BLaER1 treated with 17β-estradiol and CSF1 and Interleukin-3, amounts not matched to agents 10 nM and 100 nM (cell line): Measurements from ENCODE around the gene KCNMB2.

Experiments used
- H3K27ac ChIP-seq, 11 experiments: shearing (Covaris generic); formaldehyde crosslinking; 2 replicates each; pipeline ENCODE4 v1.8.1; 2022
- H3K27me3 ChIP-seq, 11 experiments: shearing (Covaris generic); formaldehyde crosslinking; 2 replicates each; pipeline ENCODE4 v1.8.1; 2022
- H3K36me3 ChIP-seq, 11 experiments: shearing (Covaris generic); formaldehyde crosslinking; 2 replicates each; pipeline ENCODE4 v1.8.1; 2022
- H3K4me1 ChIP-seq, 10 experiments: shearing (Covaris generic); formaldehyde crosslinking; 2 replicates each; pipeline ENCODE4 v1.8.1; 2022
- H3K4me2 ChIP-seq, 11 experiments: shearing (Covaris generic); formaldehyde crosslinking; 2 replicates each; pipeline ENCODE4 v1.8.1; 2022
- H3K4me3 ChIP-seq, 10 experiments: shearing (Covaris generic); formaldehyde crosslinking; 2 replicates each; pipeline ENCODE4 v1.8.1; 2022
- H3K9ac ChIP-seq, 11 experiments: shearing (Covaris generic); formaldehyde crosslinking; 2 replicates each; pipeline ENCODE4 v1.8.1; 2022
- H3K9me3 ChIP-seq, 11 experiments: shearing (Covaris generic); formaldehyde crosslinking; replicated peaks in 1 of 11; 2 replicates each; pipeline ENCODE4 v1.8.1; 2022
- H4K20me1 ChIP-seq, 11 experiments: shearing (Covaris generic); formaldehyde crosslinking; 2 replicates each; pipeline ENCODE4 v1.8.1; 2022
- Cebpa-rat ChIP-seq, 11 experiments: shearing (Covaris generic); IDR thresholded peaks; 2 replicates each; pipeline ENCODE4 v1.8.1; 2022

Gene KCNMB2

DNA sequence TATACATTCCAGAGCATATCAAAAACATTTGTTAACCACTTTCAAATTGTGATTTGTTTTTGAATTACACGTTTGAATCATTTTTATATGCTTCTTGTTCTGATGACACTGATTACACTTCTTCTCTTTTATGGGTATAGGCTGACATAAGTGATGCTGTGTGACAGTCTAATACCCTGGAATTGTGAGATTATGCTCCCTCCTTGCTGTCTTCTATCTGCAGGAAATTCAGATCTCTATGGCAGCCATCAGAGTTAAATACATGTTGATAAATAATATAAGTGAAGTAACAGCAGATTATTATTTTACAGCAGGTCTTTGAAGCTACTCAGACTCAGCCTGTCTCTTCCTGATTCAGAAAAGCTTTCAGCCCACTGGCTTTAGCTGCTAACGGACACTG lies 286.5 kb downstream of the KCNMB2 start:
- Histone ChIP-seq H3K27ac (no peak overlapping the region), H3K4me2 (no peak overlapping the region), H3K9me3 (no peaks in the 10 kb centered on the region), H3K27me3 (no peaks in the 10 kb centered on the region), H3K36me3 (no peaks in the 10 kb centered on the region), H3K4me3 (no peak overlapping the region), H4K20me1 (no peaks in the 10 kb centered on the region), H3K4me1 (no peaks in the 10 kb centered on the region), H3K9ac (no peak overlapping the region)
- no peak for TF ChIP-seq Cebpa-rat (IDR thresholded peaks at IDR 0.05)

DNA sequence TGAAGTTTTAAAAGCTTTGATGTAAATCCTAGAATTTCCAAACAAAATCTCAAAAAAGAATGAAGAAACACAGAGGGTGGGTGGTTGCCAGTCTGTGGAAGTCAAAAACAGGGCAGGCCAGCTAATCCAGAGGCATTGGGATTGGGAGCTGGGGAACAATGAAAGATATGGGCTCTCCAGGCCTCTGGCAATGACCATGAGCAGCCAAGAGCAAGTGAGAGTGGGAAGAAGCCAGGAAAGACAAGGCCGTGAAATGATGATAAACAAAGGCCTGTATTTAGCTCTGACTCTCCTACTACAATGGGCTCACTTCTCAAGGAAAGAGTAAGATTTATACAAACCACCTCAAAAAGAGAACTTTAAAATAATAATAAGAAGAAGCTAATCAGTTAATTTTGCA lies 286.9 kb downstream of the KCNMB2 start:
- no peak overlapping the region for H3K27ac ChIP-seq
- H3K36me3 ChIP-seq, result no peaks in the 10 kb centered on the region
- H4K20me1 ChIP-seq, result no peaks in the 10 kb centered on the region
- no peak overlapping the region for H3K9ac ChIP-seq
- H3K4me3 ChIP-seq, result no peak overlapping the region
- no peaks in the 10 kb centered on the region for H3K9me3 ChIP-seq
- H3K27me3 ChIP-seq, result no peaks in the 10 kb centered on the region
- no peak for TF ChIP-seq Cebpa-rat (IDR thresholded peaks at IDR 0.05)
- H3K4me2 ChIP-seq, result no peak overlapping the region
- H3K4me1 ChIP-seq, result no peaks in the 10 kb centered on the region

DNA sequence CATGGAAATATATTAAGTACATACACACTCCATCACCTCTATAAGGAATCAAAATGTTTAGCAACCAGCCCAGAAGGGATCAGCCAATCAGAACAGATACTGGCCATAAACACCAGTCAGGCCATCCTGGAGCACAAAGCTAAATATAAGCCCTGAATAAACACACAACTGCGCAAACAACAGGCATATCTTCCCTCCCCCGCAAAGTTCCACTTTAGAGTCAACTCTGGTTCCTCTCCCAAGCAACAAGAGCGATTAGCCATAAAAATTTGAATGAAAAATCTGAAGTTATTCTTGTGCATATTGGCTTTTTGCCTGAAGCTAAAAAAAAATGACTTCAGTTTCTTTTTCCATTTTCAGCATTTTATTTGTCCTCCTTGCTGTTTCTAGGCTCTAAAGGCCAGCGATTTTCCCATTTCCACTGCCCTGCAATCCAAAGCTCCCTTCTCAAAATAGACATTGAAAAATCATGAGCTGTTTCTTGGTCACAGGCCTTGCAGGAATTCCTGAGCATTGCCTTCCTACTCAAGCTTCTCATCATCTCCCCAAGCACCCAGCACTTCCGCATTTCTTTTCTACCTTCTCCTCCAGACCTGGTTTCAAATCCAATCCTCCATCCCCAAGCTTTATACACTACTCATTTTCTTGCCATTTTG lies 287.5 kb downstream of the KCNMB2 start:
- H3K4me1 ChIP-seq, result no peaks in the 10 kb centered on the region
- no peak overlapping the region for H3K4me2 ChIP-seq
- no peaks in the 10 kb centered on the region for H3K27me3 ChIP-seq
- no peaks in the 10 kb centered on the region for H3K9me3 ChIP-seq
- H4K20me1 ChIP-seq, result no peaks in the 10 kb centered on the region
- TF ChIP-seq Cebpa-rat (IDR thresholded peaks at IDR 0.05), result no peak
- H3K4me3 ChIP-seq, result no peak overlapping the region
- H3K27ac ChIP-seq, result no peak overlapping the region
- H3K36me3 ChIP-seq, result no peaks in the 10 kb centered on the region
- H3K9ac ChIP-seq, result no peak overlapping the region

DNA sequence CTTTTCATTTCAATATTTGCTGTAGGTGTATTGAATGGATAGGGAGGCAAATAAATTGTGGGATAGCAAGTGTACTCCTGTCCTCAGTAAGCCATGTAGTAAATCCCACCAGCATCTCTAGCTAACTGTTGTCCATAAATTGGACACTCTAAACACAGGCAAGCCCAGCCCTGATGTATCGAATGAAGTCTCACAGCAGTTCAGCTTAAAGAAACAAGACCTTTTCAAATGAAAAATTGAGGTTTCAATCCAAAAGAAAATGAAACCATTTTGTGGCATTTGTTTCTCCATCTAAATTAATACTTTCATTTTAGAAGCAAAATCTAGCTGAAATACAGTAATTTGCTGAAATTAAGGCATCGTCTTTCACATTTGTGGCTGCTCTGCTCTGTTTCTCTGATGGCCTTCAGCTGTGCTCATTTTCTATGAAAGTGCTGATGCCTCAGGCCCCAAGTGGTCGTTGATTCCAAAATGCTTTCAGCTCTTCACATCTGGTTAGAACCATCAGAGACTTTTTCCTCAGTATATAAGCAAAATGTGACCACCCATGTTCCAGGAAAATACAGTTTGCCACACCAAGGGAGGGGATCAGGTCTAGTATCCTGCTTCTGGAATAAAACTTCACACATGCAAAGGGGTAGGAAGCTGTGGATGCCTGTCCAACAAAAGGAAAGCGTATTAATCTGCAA lies 290.3 kb downstream of the KCNMB2 start:
- H3K27me3 ChIP-seq, result no peaks in the 10 kb centered on the region
- no peaks in the 10 kb centered on the region for H3K9me3 ChIP-seq
- H3K4me3 ChIP-seq, result no peak overlapping the region
- no peak for TF ChIP-seq Cebpa-rat (IDR thresholded peaks at IDR 0.05)
- no peaks in the 10 kb centered on the region for H3K36me3 ChIP-seq
- H3K27ac ChIP-seq, result no peak overlapping the region
- H4K20me1 ChIP-seq, result no peaks in the 10 kb centered on the region
- no peaks in the 10 kb centered on the region for H3K4me1 ChIP-seq
- no peak overlapping the region for H3K4me2 ChIP-seq
- H3K9ac ChIP-seq, result no peak overlapping the region

DNA sequence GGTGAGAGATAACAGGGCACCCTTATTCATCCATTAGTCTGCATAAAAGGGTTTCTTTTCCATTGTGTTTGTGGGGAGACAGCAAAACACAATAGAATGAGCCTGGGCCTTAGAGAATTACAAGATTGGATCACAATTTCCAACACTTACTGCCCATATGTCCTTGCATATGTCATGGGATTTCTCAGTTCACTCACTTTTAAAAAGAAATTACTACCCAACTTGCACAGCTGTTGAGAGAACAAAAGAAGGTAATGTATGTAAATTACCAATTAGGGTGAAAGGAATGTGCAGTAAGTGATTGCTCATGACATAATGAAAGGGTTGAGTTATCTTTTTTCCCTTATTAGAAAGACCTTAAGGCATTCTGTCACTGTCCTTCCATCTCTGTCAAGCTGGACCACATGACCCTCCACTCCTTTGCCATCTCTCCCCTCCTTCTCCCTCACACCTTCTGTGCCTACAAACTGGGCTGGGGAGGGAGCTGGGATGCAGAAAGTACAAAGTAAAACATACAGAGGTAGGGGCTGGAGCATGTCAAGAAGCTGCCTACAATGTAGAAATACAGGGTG lies 291.1 kb downstream of the KCNMB2 start:
- Histone ChIP-seq H3K4me3 (no peak overlapping the region), H3K27me3 (no peaks in the 10 kb centered on the region), H3K4me1 (no peaks in the 10 kb centered on the region), H3K36me3 (no peaks in the 10 kb centered on the region), H4K20me1 (no peaks in the 10 kb centered on the region), H3K27ac (no peak overlapping the region), H3K9ac (no peak overlapping the region), H3K4me2 (no peak overlapping the region), H3K9me3 (no peaks in the 10 kb centered on the region)
- no peak for TF ChIP-seq Cebpa-rat (IDR thresholded peaks at IDR 0.05)

DNA sequence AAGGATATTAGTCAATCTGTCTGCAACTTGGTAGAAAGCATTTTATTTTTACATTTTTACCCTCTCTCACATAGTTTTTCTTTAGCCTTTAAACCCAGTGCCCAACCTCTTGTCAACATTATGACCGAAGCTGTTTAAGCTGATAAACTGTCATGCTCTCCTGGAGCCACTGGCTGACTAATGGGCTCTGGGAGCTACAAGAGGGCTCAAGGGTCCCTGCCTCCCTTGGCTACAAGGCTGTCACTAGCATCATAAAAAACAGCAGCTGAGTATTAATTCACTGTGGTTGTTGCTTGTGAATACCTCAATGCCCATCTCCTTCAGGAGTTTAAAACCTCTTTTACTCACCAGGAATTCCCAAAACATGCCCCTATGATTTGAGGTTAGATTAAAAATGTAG lies 297.5 kb downstream of the KCNMB2 start:
- H3K4me2 ChIP-seq, result no peak overlapping the region
- H3K4me3 ChIP-seq, result no peak overlapping the region
- TF ChIP-seq Cebpa-rat (IDR thresholded peaks at IDR 0.05), result no peak
- no peak overlapping the region for H3K27ac ChIP-seq
- H4K20me1 ChIP-seq, result no peaks in the 10 kb centered on the region
- no peaks in the 10 kb centered on the region for H3K4me1 ChIP-seq
- no peaks in the 10 kb centered on the region for H3K36me3 ChIP-seq
- H3K9me3 ChIP-seq, result no peaks in the 10 kb centered on the region
- H3K27me3 ChIP-seq, result no peaks in the 10 kb centered on the region
- H3K9ac ChIP-seq, result no peak overlapping the region

DNA sequence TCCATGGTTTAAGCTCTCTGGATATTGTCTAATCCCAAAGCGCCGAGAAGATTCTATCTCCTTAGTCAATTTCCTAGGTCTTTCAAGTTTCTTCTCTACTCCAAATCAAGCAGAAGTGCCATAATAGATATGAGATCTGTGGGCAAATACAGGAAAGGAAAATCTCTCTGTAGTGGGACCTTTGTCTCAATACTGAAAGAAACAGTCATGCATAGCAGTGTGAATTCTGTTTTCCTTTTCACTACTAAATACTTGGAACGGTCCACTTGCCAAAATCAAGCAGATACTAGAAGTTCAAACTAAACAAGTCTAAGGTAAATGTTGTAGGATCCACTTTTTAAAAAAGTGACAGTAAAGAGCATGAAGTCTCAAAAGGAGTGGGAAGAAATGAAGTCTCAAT lies 298.8 kb downstream of the KCNMB2 start:
- H3K9me3 ChIP-seq, result peaks cover 2 to 7% (median 6%) of the 10 kb centered on the region in 11 experiments
- no peak overlapping the region for H3K9ac ChIP-seq
- no peaks in the 10 kb centered on the region for H3K27me3 ChIP-seq
- no peak overlapping the region for H3K27ac ChIP-seq
- H3K4me2 ChIP-seq, result no peak overlapping the region
- TF ChIP-seq Cebpa-rat (IDR thresholded peaks at IDR 0.05), result no peak
- H3K4me3 ChIP-seq, result no peak overlapping the region
- peaks cover 0 to 4% (median 0%) of the 10 kb centered on the region in 10 experiments; a peak in 1 of 20 replicates for H3K4me1 ChIP-seq
- no peaks in the 10 kb centered on the region for H4K20me1 ChIP-seq
- no peaks in the 10 kb centered on the region for H3K36me3 ChIP-seq

DNA sequence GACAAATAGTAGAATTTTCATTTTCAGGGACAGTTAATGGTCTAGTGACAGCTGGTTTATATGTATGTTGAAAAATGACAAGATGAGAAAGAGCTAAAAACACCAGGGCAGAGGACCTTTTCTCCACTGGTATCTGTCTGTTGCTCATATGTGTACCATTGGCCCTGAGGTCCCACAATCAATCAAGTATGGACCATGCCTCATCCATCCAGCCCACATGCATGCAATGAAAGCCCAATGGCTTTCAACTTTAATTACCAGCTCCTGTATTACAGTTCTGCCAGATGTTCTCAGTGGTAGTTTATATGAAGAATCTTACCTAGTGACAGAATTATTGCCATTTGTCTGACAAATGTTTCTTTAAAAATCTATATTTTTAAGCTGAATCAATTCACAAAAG lies 301.3 kb downstream of the KCNMB2 start:
- H3K4me2 ChIP-seq, result no peak overlapping the region
- H3K9ac ChIP-seq, result no peak overlapping the region
- H3K4me3 ChIP-seq, result no peak overlapping the region
- peaks cover 14 to 21% (median 16%) of the 10 kb centered on the region in 11 experiments for H3K9me3 ChIP-seq
- H3K4me1 ChIP-seq, result peaks cover 0 to 4% (median 0%) of the 10 kb centered on the region in 10 experiments; a peak in 1 of 20 replicates
- no peaks in the 10 kb centered on the region for H4K20me1 ChIP-seq
- H3K27ac ChIP-seq, result no peak overlapping the region
- peaks cover 0 to 3% (median 0%) of the 10 kb centered on the region in 11 experiments; a peak in 2 of 22 replicates for H3K36me3 ChIP-seq
- H3K27me3 ChIP-seq, result no peaks in the 10 kb centered on the region
- TF ChIP-seq Cebpa-rat (IDR thresholded peaks at IDR 0.05), result no peak

DNA sequence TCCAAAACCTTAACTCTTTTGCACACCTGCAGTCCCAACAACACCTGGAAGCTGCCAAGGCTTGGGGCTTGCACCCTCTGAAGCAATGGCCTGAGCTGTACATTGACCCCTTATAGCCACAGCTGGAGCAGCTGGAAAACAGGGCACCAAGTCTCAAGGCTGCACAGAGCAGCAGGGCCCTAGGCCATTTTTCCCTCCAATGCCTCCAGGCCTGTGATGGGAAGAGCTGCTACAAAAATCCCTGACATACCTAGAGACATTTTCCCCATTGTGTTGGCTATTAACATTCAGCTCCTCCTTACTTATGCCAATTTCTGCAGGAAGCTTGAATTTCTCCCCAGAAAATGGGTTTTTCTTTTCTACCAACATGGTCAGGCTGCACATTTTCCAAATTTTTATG lies 304.4 kb downstream of the KCNMB2 start:
- TF ChIP-seq Cebpa-rat (IDR thresholded peaks at IDR 0.05), result no peak
- no peak overlapping the region for H3K27ac ChIP-seq

More for the DNA sequence above, 304.4 kb downstream of the KCNMB2 start:
- H3K9me3 ChIP-seq, result peaks cover 14 to 21% (median 16%) of the 10 kb centered on the region in 11 experiments
- no peak overlapping the region for H3K9ac ChIP-seq
- no peak overlapping the region for H3K4me3 ChIP-seq
- H3K4me2 ChIP-seq, result no peak overlapping the region
- H3K27me3 ChIP-seq, result no peaks in the 10 kb centered on the region
- H3K4me1 ChIP-seq, result peaks cover 0 to 4% (median 0%) of the 10 kb centered on the region in 10 experiments; a peak in 1 of 20 replicates
- peaks cover 0 to 3% (median 0%) of the 10 kb centered on the region in 11 experiments; a peak in 2 of 22 replicates for H3K36me3 ChIP-seq
- no peaks in the 10 kb centered on the region for H4K20me1 ChIP-seq
